GM12878 (cell line): Measurements from ENCODE around the gene TYW1. TPM values are rescaled to one million over a fixed set of nuclear protein-coding genes. Genes with fewer than 3 reads are reported as not detected.
"Not testable (repeated sequence)": the region's sequence is repeated elsewhere in the genome, so short reads cannot be mapped to it uniquely, and the experiment has no call there.

Experiments
- ATAC-seq: fragments of 200-7000 bp; cut with Tn5 transposase; 3 replicates; pipeline ENCODE4 v1.9.1; 2020; ENCODE audit warnings: mild to moderate bottlenecking, moderate library complexity
- BruUV-seq: library from RNA; stranded (reverse); fragments of 400-500 nt; replicated peaks from 2 replicates; lab custom pipeline; 2021; lab: Mats Ljungman, UMichigan
- CTCF ChIA-PET: fragments of 300-600 bp; sonication (Branson Sonifier 250); formaldehyde crosslinking; extraction: SDS; loops from one replicate; lab custom pipeline; 2021; ENCODE audit warnings: inconsistent platforms; lab: Yijun Ruan, JAX
- POLR2A ChIA-PET: fragments of 350-600 bp; formaldehyde crosslinking; extraction: SDS; loops from one replicate; lab custom pipeline; 2021; ENCODE audit warnings: inconsistent platforms; lab: Charles Lee
- RAD21 ChIA-PET: fragments of 300-600 bp; sonication (Branson Sonifier 250); formaldehyde crosslinking; loops from one replicate; lab custom pipeline; 2023; ENCODE audit warnings: antibody characterized with exemption; ENCODE audit not compliant: unreplicated experiment; lab: Charles Lee
- SMC1A ChIA-PET: fragments of 300-600 bp; sonication (Branson Sonifier 250); formaldehyde crosslinking; loops from one replicate; lab custom pipeline; 2023; ENCODE audit not compliant: unreplicated experiment, uncharacterized antibody; lab: Charles Lee
- DNase-seq: peaks from one replicate; pipeline ENCODE4 v3.0.0-alpha.2; 2011; ENCODE audit warnings: low read depth, low spot score
- FAIRE-seq: peaks from 3 replicates; lab custom pipeline; 2011; peaks lifted over from hg19 to GRCh38; lab: Jason Lieb, UNC
- H2AFZ ChIP-seq: 2 replicates; pipeline ENCODE4 v1.6.0; 2011; ENCODE audit warnings: low read depth, low read length, control low read depth; ENCODE audit not compliant: control insufficient read depth
- H3K27ac ChIP-seq: 2 replicates; pipeline ENCODE4 v1.5.1; 2011; ENCODE audit warnings: control low read depth; ENCODE audit not compliant: control insufficient read depth, insufficient read depth
- H3K27me3 ChIP-seq, 2 experiments: replicated peaks in 1 of 2; 2 replicates each; pipeline versions ENCODE4 v1.6.0 to v1.6.1; 2011; ENCODE audit warnings: low read length in 1 of 2; ENCODE audit not compliant: control insufficient read depth in 2 of 2, insufficient read depth in 2 of 2
- H3K36me3 ChIP-seq, 2 experiments: 2 replicates each; pipeline ENCODE4 v1.5.1; 2011; ENCODE audit warnings: low read length in 1 of 2; ENCODE audit not compliant: control insufficient read depth in 2 of 2, insufficient read depth in 2 of 2
- H3K4me1 ChIP-seq: 2 replicates; pipeline ENCODE4 v1.6.1; 2011; ENCODE audit warnings: mild to moderate bottlenecking, low read length, moderate library complexity, mixed read lengths; ENCODE audit not compliant: control insufficient read depth, insufficient read depth
- H3K4me2 ChIP-seq: 2 replicates; pipeline ENCODE4 v1.6.0; 2011; ENCODE audit warnings: control low read depth; ENCODE audit not compliant: control insufficient read depth, insufficient read depth
- H3K4me3 ChIP-seq: fragments of 200-600 bp; sonication (generic); 2 replicates; pipeline ENCODE4 v1.5.1; 2016
- H3K79me2 ChIP-seq: 2 replicates; pipeline ENCODE4 v1.6.0; 2011; ENCODE audit warnings: low read length; ENCODE audit not compliant: control insufficient read depth, insufficient read depth
- H3K9ac ChIP-seq: 2 replicates; pipeline ENCODE4 v1.8.0; 2011; ENCODE audit warnings: low read length, control low read depth, mixed read lengths; ENCODE audit not compliant: control insufficient read depth, insufficient read depth
- H3K9me3 ChIP-seq: replicated peaks from 3 replicates; pipeline ENCODE4 v1.5.1; 2011; ENCODE audit warnings: mild to moderate bottlenecking, low read length; ENCODE audit not compliant: control insufficient read depth, insufficient read depth
- H4K20me1 ChIP-seq: 2 replicates; pipeline ENCODE4 v1.6.0; 2011; ENCODE audit not compliant: control insufficient read depth, insufficient read depth
- WGBS: methylation state at CpG from one replicate; pipeline ENCODE4 v1.1.6; 2016; ENCODE audit warnings: low lambda C conversion rate; ENCODE audit not compliant: insufficient replicate concordance, insufficient coverage; ENCODE audit errors: missing lambda C conversion rate; 5-methylcytosine and 5-hydroxymethylcytosine counted together
- in situ Hi-C: fragments of 300-500 bp; cut with MboI; formaldehyde crosslinking; loops from 9 replicates; pipeline ENCODE4 v1.14.3; 2018; ENCODE audit warnings: mixed read lengths
- intact Hi-C: fragments of 100-400 bp; cut with micrococcal nuclease; formaldehyde crosslinking; loops from one replicate; pipeline ENCODE4 v1.14.2; 2022; ENCODE audit not compliant: unreplicated experiment
- polyA plus RNA-seq, 11 experiments: library from polyadenylated mRNA; depleted of rRNA in 4 of 11; unstranded in 6 of 11; stranded (reverse) in 5 of 11; fragments of >200 nt; fragmentation: Nextera tagmentation in 4 of 11; fragmentation: Illumina TruSeq in 1 of 11; extraction: Ambion mirVana in 4 of 11; extraction: Trizol in 1 of 11; gene quantifications; 1 replicate in 1 of 11; 2 replicates in 10 of 11; pipeline versions ENCODE4 v1.2.1 to v1.2.3, GENCODE V29; 2011 to 2016; ENCODE audit warnings: inconsistent platforms in 2 of 11, missing spikeins in 2 of 11, low read depth in 1 of 11
- total RNA-seq, 4 experiments: library from RNA; depleted of rRNA in 3 of 4; stranded (reverse); fragments of >200 nt in 3 of 4; fragmentation: Illumina TruSeq in 1 of 4; extraction: Trizol in 1 of 4; gene quantifications; 2 replicates each; pipeline versions ENCODE4 v1.2.1 to v1.2.3, GENCODE V29; 2013 to 2021

The TYW1 gene
- total and polyA plus RNA-seq, 10 of the 15 experiments (the other 5 are each of a cell fraction or from before 2014, with no cell fraction given), result 11.3 to 29.0 (median 18.4) TPM

DNA sequence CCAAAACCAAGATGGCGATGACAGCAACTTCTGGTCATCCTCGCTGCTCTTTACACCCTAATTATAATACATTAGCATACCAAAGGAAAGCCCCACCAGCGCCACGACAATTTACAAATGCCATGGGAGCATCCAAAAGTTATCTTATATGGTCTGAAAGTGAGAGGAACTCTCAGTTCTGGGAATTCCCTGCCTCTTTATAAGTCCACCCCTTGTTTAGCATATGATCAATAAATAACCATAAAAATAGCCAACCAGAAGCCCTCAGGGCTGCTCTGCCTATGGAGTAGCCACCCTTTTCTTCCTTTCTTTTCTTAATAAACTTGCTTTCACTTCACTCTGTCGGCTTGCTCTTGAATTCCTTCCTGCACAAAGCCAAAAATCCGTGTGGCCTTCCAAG, 262.7 kb downstream of the TYW1 start:
- H3K36me3 ChIP-seq, H2AFZ ChIP-seq, DNase-seq, ATAC-seq, H3K4me2 ChIP-seq, H3K27ac ChIP-seq, H3K4me1 ChIP-seq, POLR2A ChIA-PET, H3K79me2 ChIP-seq, intact Hi-C loops, H3K27me3 ChIP-seq, FAIRE-seq, RAD21 ChIA-PET, in situ Hi-C loops, H3K9ac ChIP-seq, SMC1A ChIA-PET, H4K20me1 ChIP-seq, CTCF ChIA-PET, H3K9me3 ChIP-seq, H3K4me3 ChIP-seq: not testable (repeated sequence)
- TSS peak; percentile 33 for BruUV-seq
- 97% methylated on average over 6 of the region's 6 CpGs for WGBS

DNA sequence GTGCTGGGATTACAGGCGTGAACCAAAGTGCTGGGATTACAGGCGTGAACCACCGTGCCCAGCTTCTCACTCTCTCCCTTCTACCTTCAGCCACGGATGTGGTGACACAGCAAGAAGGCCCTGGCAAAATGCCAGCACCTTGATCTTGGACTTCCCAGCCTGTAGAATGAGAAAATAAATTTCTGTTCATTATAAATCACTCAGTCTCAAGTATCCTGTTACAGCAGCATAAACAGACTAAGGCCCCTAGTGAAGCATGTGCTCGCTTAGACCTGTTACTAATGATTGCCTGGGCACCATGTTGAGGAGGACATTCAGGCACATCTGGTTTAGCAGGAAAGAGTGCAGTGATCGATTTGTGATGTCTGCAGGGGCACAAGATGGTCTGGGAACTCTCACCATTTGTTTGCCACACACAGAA, 263.5 kb downstream of the TYW1 start:
- H3K4me2 ChIP-seq, H3K4me3 ChIP-seq, H3K9me3 ChIP-seq, intact Hi-C loops, H3K36me3 ChIP-seq, H3K27ac ChIP-seq, H3K9ac ChIP-seq, H4K20me1 ChIP-seq, H3K4me1 ChIP-seq, in situ Hi-C loops, H3K79me2 ChIP-seq, DNase-seq, H2AFZ ChIP-seq, ATAC-seq, FAIRE-seq, RAD21 ChIA-PET, H3K27me3 ChIP-seq, CTCF ChIA-PET, BruUV-seq, POLR2A ChIA-PET, SMC1A ChIA-PET: not testable (repeated sequence)
- 83% methylated on average over 5 of the region's 6 CpGs for WGBS
